K562 (cell line): Measurements from ENCODE around the gene SLC7A14. TPM values are rescaled to one million over a fixed set of nuclear protein-coding genes. Genes with fewer than 3 reads are reported as not detected.
A peak's percentile ranks its signal among the peaks of the same experiment; 100 is the strongest.

Experiments used
- ATAC-seq: fragments of 200-7000 bp; cut with Tn5 transposase; 3 replicates; pipeline ENCODE4 v1.9.1; 2020; ENCODE audit warnings: moderate library complexity
- BruUV-seq: library from RNA; stranded (reverse); fragments of 400-500 nt; replicated peaks from 2 replicates; lab custom pipeline; 2021; lab: Mats Ljungman, UMichigan
- CTCF ChIA-PET: fragments of 300-600 bp; formaldehyde crosslinking; extraction: SDS; loops from one replicate; lab custom pipeline; 2021; ENCODE audit warnings: low intra/inter-chr PET ratio; lab: Yijun Ruan, JAX
- POLR2A ChIA-PET: fragments of 300-600, 350-650 bp; sonication (Branson Sonifier 250); formaldehyde crosslinking; extraction: SDS; loops from one replicate; lab custom pipeline; 2021; ENCODE audit warnings: antibody characterized with exemption, inconsistent platforms; lab: Yijun Ruan, JAX
- DNase-seq, 4 experiments: peaks; one replicate each; pipeline versions ENCODE4 v3.0.0 to v3.0.0-alpha.2; 2011 to 2018; ENCODE audit warnings: low spot score in 3 of 4, mixed read lengths in 3 of 4; ENCODE audit errors: extremely low read depth in 1 of 4
- FAIRE-seq: peaks from 2 replicates; lab custom pipeline; 2011; peaks lifted over from hg19 to GRCh38; lab: Jason Lieb, UNC
- H2AFZ ChIP-seq: 2 replicates; pipeline ENCODE4 v1.6.0; 2011; ENCODE audit warnings: low read depth, low read length, control low read depth, inconsistent platforms
- H3K27ac ChIP-seq: fragments of 200-600 bp; 3 replicates; pipeline ENCODE4 v1.8.0; 2011; ENCODE audit warnings: low read depth, mild to moderate bottlenecking, control low read depth, inconsistent platforms, low read length, moderate library complexity, mixed read lengths; ENCODE audit errors: extremely low read depth
- H3K27me3 ChIP-seq, 2 experiments: fragments of 300-600 bp in 1 of 2; 2 replicates in 1 of 2; 3 replicates in 1 of 2; pipeline versions ENCODE4 v1.6.0 to v1.8.0; 2011; ENCODE audit warnings: inconsistent platforms in 2 of 2, low read length in 2 of 2, mild to moderate bottlenecking in 1 of 2, mixed read lengths in 1 of 2, moderate library complexity in 1 of 2; ENCODE audit not compliant: control insufficient read depth in 2 of 2, insufficient read depth in 2 of 2
- H3K36me3 ChIP-seq: fragments of 300-600 bp; 3 replicates; pipeline ENCODE4 v1.8.0; 2011; ENCODE audit warnings: mild to moderate bottlenecking, low read length, inconsistent platforms; ENCODE audit not compliant: control insufficient read depth, insufficient read depth
- H3K4me1 ChIP-seq, 2 experiments: fragments of 200-600 bp in 1 of 2; replicated peaks in 1 of 2; 2 replicates in 1 of 2; 3 replicates in 1 of 2; pipeline versions ENCODE4 v1.5.1 to v1.8.0; 2011; ENCODE audit warnings: inconsistent platforms in 2 of 2, low read length in 2 of 2, mild to moderate bottlenecking in 1 of 2, mixed read lengths in 1 of 2, moderate library complexity in 1 of 2; ENCODE audit not compliant: control insufficient read depth in 2 of 2, insufficient read depth in 2 of 2
- H3K4me2 ChIP-seq: 2 replicates; pipeline ENCODE4 v1.6.1; 2011; ENCODE audit warnings: low read length, control low read depth, inconsistent platforms, mixed read lengths; ENCODE audit not compliant: insufficient read depth
- H3K4me3 ChIP-seq: fragments of 200-600 bp; sonication (generic), shearing (Covaris generic); 2 replicates; pipeline ENCODE4 v1.5.1; 2016; ENCODE audit warnings: control low read depth, inconsistent platforms
- H3K79me2 ChIP-seq: fragments of 200-600 bp; 3 replicates; pipeline ENCODE4 v1.8.0; 2011; ENCODE audit warnings: low read length, inconsistent platforms; ENCODE audit not compliant: control insufficient read depth, insufficient read depth
- H3K9ac ChIP-seq, 2 experiments: 2 replicates each; pipeline versions ENCODE4 v1.6.0 to v1.6.1; 2011; ENCODE audit warnings: low read depth in 2 of 2, low read length in 2 of 2, control low read depth in 1 of 2, inconsistent platforms in 1 of 2, mild to moderate bottlenecking in 1 of 2, mixed read lengths in 1 of 2; ENCODE audit not compliant: insufficient read depth in 1 of 2
- H3K9me1 ChIP-seq: one replicate; pipeline ENCODE4 v1.6.0; 2011; ENCODE audit warnings: inconsistent platforms, mild to moderate bottlenecking, low read length, moderate library complexity; ENCODE audit not compliant: control insufficient read depth, insufficient read depth
- H3K9me3 ChIP-seq: replicated peaks from 2 replicates; pipeline ENCODE4 v1.5.1; 2011; ENCODE audit warnings: low read depth, low read length, inconsistent platforms; ENCODE audit not compliant: control insufficient read depth, insufficient read depth
- H4K20me1 ChIP-seq: replicated peaks from 2 replicates; pipeline ENCODE4 v1.6.1; 2011; ENCODE audit warnings: low read length, inconsistent platforms, mixed read lengths; ENCODE audit not compliant: control insufficient read depth, insufficient read depth
- CHD2 ChIP-seq: IDR thresholded peaks from 2 replicates; pipeline ENCODE4 v1.6.1; 2011; ENCODE audit warnings: low read depth, low read length
- COPS2 ChIP-seq: fragments of 450-650 bp; conservative IDR thresholded peaks from 2 replicates; pipeline ENCODE4 v1.6.1; 2016; ENCODE audit warnings: mild to moderate bottlenecking, moderate library complexity
- CTCF ChIP-seq, 3 experiments: IDR thresholded peaks in 2 of 3; conservative IDR thresholded peaks in 1 of 3; 2 replicates each; pipeline ENCODE4 v1.5.1; 2011 to 2012; ENCODE audit warnings: low read length in 3 of 3, mild to moderate bottlenecking in 3 of 3, control low read depth in 2 of 3, improper control_type of control experiment in 1 of 3, inconsistent platforms in 1 of 3, low read depth in 1 of 3, mixed read lengths in 1 of 3, moderate library complexity in 1 of 3; ENCODE audit not compliant: insufficient read depth in 2 of 3
- CXXC5 ChIP-seq: fragments of 250-450 bp; sonication (Bioruptor Pico); IDR thresholded peaks from 2 replicates; pipeline ENCODE4 v1.8.0; 2022; ENCODE audit warnings: inconsistent platforms, mild to moderate bottlenecking, moderate library complexity
- KLF13 ChIP-seq: fragments of 450-650 bp; IDR thresholded peaks from 2 replicates; pipeline ENCODE4 v1.6.1; 2016; ENCODE audit warnings: missing genetic modification characterization, low read depth, mild to moderate bottlenecking, missing compliant biosample characterization, moderate library complexity, borderline replicate concordance
- MAFG ChIP-seq: fragments of 450-650 bp; conservative IDR thresholded peaks from 2 replicates; pipeline ENCODE4 v1.6.1; 2016; ENCODE audit warnings: missing genetic modification characterization, missing compliant biosample characterization
- MCM2 ChIP-seq: fragments of 450-650 bp; IDR thresholded peaks from 2 replicates; pipeline ENCODE4 v1.6.1; 2017; ENCODE audit warnings: low read depth, mild to moderate bottlenecking
- MLLT1 ChIP-seq, 2 experiments: fragments of 450-650 bp; IDR thresholded peaks; 2 replicates each; pipeline ENCODE4 v1.6.1; 2016
- NBN ChIP-seq: fragments of 450-650 bp; IDR thresholded peaks from 2 replicates; pipeline ENCODE4 v1.6.1; 2016; ENCODE audit warnings: low read depth, mild to moderate bottlenecking
- RAD21 ChIP-seq, 2 experiments: fragments of 250-450 bp in 1 of 2; fragments of 450-650 bp in 1 of 2; sonication (Bioruptor Pico) in 1 of 2; formaldehyde crosslinking in 1 of 2; IDR thresholded peaks in 1 of 2; conservative IDR thresholded peaks in 1 of 2; 2 replicates each; pipeline versions ENCODE4 v1.4.0 to v1.8.0; 2020 to 2022; ENCODE audit warnings: mild to moderate bottlenecking in 2 of 2, moderate library complexity in 1 of 2
- SMC3 ChIP-seq: conservative IDR thresholded peaks from 2 replicates; pipeline ENCODE4 v1.6.1; 2011; ENCODE audit warnings: low read depth, low read length, improper control_type of control experiment; ENCODE audit not compliant: insufficient read depth
- SNIP1 ChIP-seq: fragments of 450-650 bp; IDR thresholded peaks from 2 replicates; pipeline ENCODE4 v1.7.1; 2017; ENCODE audit warnings: low read depth, mild to moderate bottlenecking
- WGBS: fragments of 100-300 bp; shearing (Covaris generic); methylation state at CpG from one replicate; pipeline ENCODE4 v1.1.6; 2016; ENCODE audit warnings: low coverage, mixed read lengths; ENCODE audit not compliant: insufficient coverage; ENCODE audit errors: missing lambda C conversion rate; 5-methylcytosine and 5-hydroxymethylcytosine counted together
- in situ Hi-C: fragments of 300-500 bp; cut with MboI; formaldehyde crosslinking; loops from 4 replicates; pipeline ENCODE4 v1.15.0; 2018; ENCODE audit warnings: inconsistent platforms, mixed read lengths
- intact Hi-C: fragments of 100-400 bp; cut with micrococcal nuclease; formaldehyde crosslinking; loops from 2 replicates; pipeline ENCODE4 v1.14.2; 2022
- polyA plus RNA-seq, 8 experiments: library from polyadenylated mRNA; depleted of rRNA in 4 of 8; stranded (reverse) in 5 of 8; unstranded in 3 of 8; fragments of >200 nt; fragmentation: Nextera tagmentation in 2 of 8; fragmentation: Illumina TruSeq in 1 of 8; extraction: Ambion mirVana in 2 of 8; extraction: Trizol in 1 of 8; gene quantifications; 2 replicates each; pipeline versions ENCODE4 v1.2.1 to v1.2.3, GENCODE V29; 2011 to 2014; ENCODE audit warnings: inconsistent platforms in 1 of 8, missing spikeins in 1 of 8
- total RNA-seq, 7 experiments: library from RNA; depleted of rRNA in 6 of 7; stranded (reverse); fragments of >200 nt in 6 of 7; fragmentation: Illumina TruSeq in 2 of 7; extraction: Trizol in 2 of 7; gene quantifications; 2 replicates each; pipeline versions ENCODE4 v1.2.1 to v1.2.3, GENCODE V29; 2011 to 2021; ENCODE audit warnings: low replicate concordance in 1 of 7

The SLC7A14 gene
- total and polyA plus RNA-seq, 9 of the 15 experiments (the other 6 are each of a cell fraction or from before 2014, with no cell fraction given), result not detected

GRCh38 chr3:170496026-170496867 is 89.6 kb downstream of the SLC7A14 start:
- TF ChIP-seq SNIP1 (no peak), MAFG (tag) (no peak), KLF13 (no peak), CTCF (IDR thresholded peaks at IDR 0.05 in 2 of 3, conservative IDR thresholded peaks at IDR 0.05 in 1 of 3; ENCODE audit: insufficient read depth in 2 of 3, low read depth in 1 of 3, low read length in 3 of 3) (peak; percentile 28 to 42 (median 32); a peak in 4 of 6 replicates), CXXC5 (CRISPR knock-in tag) (peak; percentile 10; the same call in 1 of the 2 replicates), MCM2 (no peak), SMC3 (0 out of 2 replicates have a peak, but pooled peaks have one; percentile 9), MLLT1 (IDR thresholded peaks at IDR 0.05) (no peak), NBN (no peak), CHD2 (no peak), COPS2 (no peak), RAD21 (CRISPR knock-in tag; conservative IDR thresholded peaks at IDR 0.05 in 1 of 2, IDR thresholded peaks at IDR 0.05 in 1 of 2) (peak in 1 of 2 experiments; percentile 11; a peak in 1 of 4 replicates)
- no peak overlapping the region for H3K9ac ChIP-seq
- ATAC-seq (no peak), FAIRE-seq (no peak), DNase-seq (peak in 1 of 4 experiments; percentile 25)
- H3K27me3 ChIP-seq, result no peaks in the 10 kb centered on the region; a peak in 1 of 5 replicates
- 55% methylated on average over 37 of the region's 40 CpGs for WGBS
- CTCF ChIA-PET, result no interaction called here
- no TSS peak for BruUV-seq
- H3K9me3 ChIP-seq, result no peaks in the 10 kb centered on the region
- intact Hi-C loops, result loop anchor here (5.0 to 10.0 kb wide), 4 partner anchors 69 to 316 kb away; no protein-coding TSS in a partner anchor
- H2AFZ ChIP-seq, result peak overlapping the region; percentile 4; the same call in 1 of the 2 replicates
- no peaks in the 10 kb centered on the region for H3K79me2 ChIP-seq
- no peak overlapping the region for H3K4me2 ChIP-seq
- H3K9me1 ChIP-seq, result no peaks in the 10 kb centered on the region
- in situ Hi-C loops, result no loop called here
- H3K27ac ChIP-seq, result no peak overlapping the region
- POLR2A ChIA-PET, result interaction anchor here (0.6 to 1.6 kb wide), 5 partner anchors 9 to 301 kb away, joined by 3 to 5 read pairs (median 4); no protein-coding TSS in a partner anchor
- no peak overlapping the region for H3K4me3 ChIP-seq
- H3K4me1 ChIP-seq, result peaks cover 0 to 10% of the 10 kb centered on the region in 2 experiments; a peak in 3 of 5 replicates
- H3K36me3 ChIP-seq, result no peaks in the 10 kb centered on the region
- H4K20me1 ChIP-seq, result no peaks in the 10 kb centered on the region
